ENCODE data around the gene EFEMP2. TPM values are rescaled to one million over a fixed set of nuclear protein-coding genes. Genes with fewer than 3 reads are reported as not detected.

EFEMP2 gene
- 76.5 and 81.7 TPM in 2 replicates for total RNA-seq
- polyA plus RNA-seq: 207 and 259 TPM in 2 replicates
- polyA plus RNA-seq (2011; cell fraction: cytosol; rRNA removed): 88.3 and 121 TPM in 2 replicates
- 185 and 210 TPM in 2 replicates for polyA plus RNA-seq (2011; cell fraction: nucleus; rRNA removed)
- polyA plus RNA-seq (2012): 43.3 and 91.5 TPM in 2 replicates
- 56.8 and 65.1 TPM in 2 replicates for polyA minus RNA-seq
- not detected for polyA minus RNA-seq (2011; cell fraction: cytosol; rRNA and poly(A)+ RNA removed)
- 29.8 and 52.5 TPM in 2 replicates for polyA minus RNA-seq (2011; cell fraction: nucleus; rRNA and poly(A)+ RNA removed)
- percentile 49 among the genes with signal in this experiment for Bru-seq, nascent RNA
- BruChase-seq, experiment 1, labeled RNA remaining after a 6-hour chase: percentile 55 among the genes with signal in this experiment
- BruChase-seq, experiment 2, labeled RNA remaining after a 2-hour chase: percentile 51 among the genes with signal in this experiment
- long read RNA-seq, transcript EFEMP2-201 (11 exons, 2,034 nt): major isoform, 100 of 164 reads
- long read RNA-seq, transcript EFEMP2-217 (12 exons, 1,813 nt): minor isoform, 19 of 164 reads
- long read RNA-seq, partial matches to known transcripts: 21 of 164 reads
- long read RNA-seq, other reads (novel, unspliced or antisense): 23 of 164 reads

DNA sequence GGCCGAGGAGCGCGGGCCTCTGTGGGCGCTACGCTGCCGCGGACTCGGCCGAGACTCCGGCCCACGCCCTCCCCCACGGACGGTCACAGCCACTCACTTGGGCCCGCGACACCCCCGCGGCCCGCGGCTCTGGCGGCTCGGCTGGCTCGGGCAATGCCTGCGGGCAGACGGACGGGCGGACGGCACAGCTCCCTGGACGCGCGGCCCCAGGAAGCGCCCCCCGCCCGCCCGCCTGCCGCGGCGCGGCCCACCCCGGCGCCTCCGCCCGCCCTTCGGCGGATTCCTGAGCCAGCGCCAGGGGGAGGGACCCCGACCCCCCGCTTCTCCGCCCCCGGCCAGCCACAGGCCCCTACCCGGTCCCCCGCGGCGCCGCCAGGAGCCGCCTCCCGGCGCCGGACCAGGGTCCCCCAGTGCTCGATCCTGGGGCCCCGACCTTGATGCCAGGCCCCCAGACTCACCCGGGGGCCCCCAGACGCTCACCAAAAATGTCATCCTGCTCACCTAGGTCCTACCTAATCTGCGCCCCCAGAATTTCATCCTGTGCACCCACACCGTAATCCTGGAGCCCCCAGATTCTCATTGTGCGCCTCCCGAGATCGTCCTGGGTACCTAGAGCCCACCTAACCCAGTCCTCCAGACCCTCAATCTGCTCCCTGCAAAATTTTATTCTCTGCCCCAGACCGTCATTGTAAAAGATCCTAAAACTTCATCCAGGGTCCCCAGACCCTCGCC lies at the start of gene EFEMP2:
Gene EFEMP2, minus strand, starts transcription at position 215 of the 732 bp plus-strand sequence. CDS start 446 bp downstream, outside the sequence.
- Histone ChIP-seq H3K27me3 (ENCODE audit: control insufficient read depth in 2 of 2, insufficient read depth in 2 of 2, low read length in 2 of 2) (no peaks in the 10 kb centered on the region), H4K20me1 (replicated peaks; ENCODE audit: control insufficient read depth, extremely low read depth, insufficient read depth, low read length) (no peaks in the 10 kb centered on the region), H3K79me2 (ENCODE audit: control insufficient read depth, insufficient read depth, low read length) (peaks cover 2% of the 10 kb centered on the region), H3K4me1 (ENCODE audit: control insufficient read depth, extremely low read depth, insufficient read depth, low read length) (peaks cover 17% of the 10 kb centered on the region), H3K27ac (ENCODE audit: insufficient read depth, low read depth, low read length) (peak within 1 kb of the TSS; percentile 52), H3K4me3 (replicated peaks in 1 of 3; ENCODE audit: insufficient read depth in 1 of 3, low read depth in 1 of 3, low read length in 3 of 3) (peak within 1 kb of the TSS; percentile 42 to 55 (median 47)), H3K36me3 (ENCODE audit: control insufficient read depth in 2 of 2, extremely low read depth in 1 of 2, insufficient read depth in 2 of 2, low read length in 2 of 2) (peaks cover 0 to 13% of the 10 kb centered on the region in 2 experiments), H2AFZ (ENCODE audit: low read depth, low read length) (peak within 1 kb of the TSS; percentile 62), H3K9ac (replicated peaks; ENCODE audit: extremely low read depth, insufficient read depth, low read length) (peak within 1 kb of the TSS; percentile 66), H3K9me1 (replicated peaks; ENCODE audit: control insufficient read depth, extremely low read depth, insufficient read depth, low read length) (no peaks in the 10 kb centered on the region), H3K9me3 (replicated peaks; ENCODE audit: control insufficient read depth, insufficient read depth, low read length) (no peaks in the 10 kb centered on the region), H3K4me2 (ENCODE audit: insufficient read depth, low read length) (peak within 1 kb of the TSS; percentile 81)
- no peak for FAIRE-seq
- no TSS peak for BruUV-seq (replicated peaks)
- DNase-seq (ENCODE audit: low read depth, low spot score): no peak
- TF ChIP-seq GATA2 (IDR thresholded peaks at IDR 0.05; ENCODE audit: insufficient read depth, insufficient read length, low read depth, low read length) (no peak), FOS (IDR thresholded peaks at IDR 0.05; ENCODE audit: borderline replicate concordance, insufficient read depth, low read length) (no peak), JUN (IDR thresholded peaks at IDR 0.05; ENCODE audit: borderline replicate concordance, insufficient read depth, insufficient read length, low read depth) (no peak), POLR2A (IDR thresholded peaks at IDR 0.05; ENCODE audit: low read depth, low read length) (no peak), EZH2 (IDR thresholded peaks at IDR 0.05; ENCODE audit: borderline replicate concordance, low read depth, low read length, severe bottlenecking) (no peak), POLR2AphosphoS5 (IDR thresholded peaks at IDR 0.05; ENCODE audit: insufficient read depth, low read depth, low read length) (no peak), MYC (IDR thresholded peaks at IDR 0.05; ENCODE audit: low read depth, low read length) (no peak)
- TF ChIP-seq, protein P1, sequence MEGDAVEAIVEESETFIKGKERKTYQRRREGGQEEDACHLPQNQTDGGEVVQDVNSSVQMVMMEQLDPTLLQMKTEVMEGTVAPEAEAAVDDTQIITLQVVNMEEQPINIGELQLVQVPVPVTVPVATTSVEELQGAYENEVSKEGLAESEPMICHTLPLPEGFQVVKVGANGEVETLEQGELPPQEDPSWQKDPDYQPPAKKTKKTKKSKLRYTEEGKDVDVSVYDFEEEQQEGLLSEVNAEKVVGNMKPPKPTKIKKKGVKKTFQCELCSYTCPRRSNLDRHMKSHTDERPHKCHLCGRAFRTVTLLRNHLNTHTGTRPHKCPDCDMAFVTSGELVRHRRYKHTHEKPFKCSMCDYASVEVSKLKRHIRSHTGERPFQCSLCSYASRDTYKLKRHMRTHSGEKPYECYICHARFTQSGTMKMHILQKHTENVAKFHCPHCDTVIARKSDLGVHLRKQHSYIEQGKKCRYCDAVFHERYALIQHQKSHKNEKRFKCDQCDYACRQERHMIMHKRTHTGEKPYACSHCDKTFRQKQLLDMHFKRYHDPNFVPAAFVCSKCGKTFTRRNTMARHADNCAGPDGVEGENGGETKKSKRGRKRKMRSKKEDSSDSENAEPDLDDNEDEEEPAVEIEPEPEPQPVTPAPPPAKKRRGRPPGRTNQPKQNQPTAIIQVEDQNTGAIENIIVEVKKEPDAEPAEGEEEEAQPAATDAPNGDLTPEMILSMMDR (IDR thresholded peaks at IDR 0.05; ENCODE audit: extremely low read depth in 1 of 2, insufficient read depth in 1 of 2, low read depth in 1 of 2, low read length in 2 of 2): no peak
- TF ChIP-seq, protein P2, sequence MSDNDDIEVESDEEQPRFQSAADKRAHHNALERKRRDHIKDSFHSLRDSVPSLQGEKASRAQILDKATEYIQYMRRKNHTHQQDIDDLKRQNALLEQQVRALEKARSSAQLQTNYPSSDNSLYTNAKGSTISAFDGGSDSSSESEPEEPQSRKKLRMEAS (IDR thresholded peaks at IDR 0.05; ENCODE audit: insufficient read depth, insufficient read length): no peak
- POLR2A ChIA-PET: interaction anchor here (1.9 kb wide), 1 partner anchor 12 kb away, joined by 19 read pairs; the partner anchor contains the start of gene MUS81
- intact Hi-C loops (cut with micrococcal nuclease) (loop anchor here (1.0 to 2.0 kb wide), 2 partner anchors 12 to 16 kb away; partner anchors contain the start of genes FIBP and MUS81), dilution Hi-C loops (cut with MboI; ENCODE audit: extremely low pct_ligation_motif_present, low sequenced_read_pairs) (no loop called here)
- CTCF ChIA-PET: interaction anchor here (1.3 to 7.1 kb wide), 6 partner anchors 12 to 93 kb away, joined by 4 to 73 read pairs (median 10); partner anchors contain the start of genes AP5B1, CCDC85B, CFL1 and FIBP
